Adipocyte (in vitro differentiated cells): ENCODE data around the gene GLIS2.

Experiments used
- DNase-seq: peaks from one replicate; pipeline ENCODE4 v3.0.0-alpha.2; 2015; ENCODE audit warnings: low read depth
- H3K27me3 ChIP-seq: replicated peaks from 2 replicates; pipeline ENCODE4 v1.7.0; 2013; ENCODE audit warnings: mild to moderate bottlenecking, low read length, moderate library complexity; ENCODE audit not compliant: control insufficient read depth, insufficient read depth
- H3K36me3 ChIP-seq: 2 replicates; pipeline ENCODE4 v1.7.0; 2013; ENCODE audit warnings: low read length, mild to moderate bottlenecking, moderate library complexity; ENCODE audit not compliant: control insufficient read depth, insufficient read depth, severe bottlenecking
- H3K4me1 ChIP-seq: 2 replicates; pipeline ENCODE4 v1.7.0; 2013; ENCODE audit warnings: mild to moderate bottlenecking, low read length, moderate library complexity; ENCODE audit not compliant: control insufficient read depth, insufficient read depth
- H3K4me3 ChIP-seq: 2 replicates; pipeline ENCODE4 v1.7.0; 2013; ENCODE audit warnings: mild to moderate bottlenecking, low read length, moderate library complexity
- H3K9ac ChIP-seq: 2 replicates; pipeline ENCODE4 v1.7.0; 2013; ENCODE audit warnings: mild to moderate bottlenecking, low read length, moderate library complexity
- H3K9me3 ChIP-seq: 2 replicates; pipeline ENCODE4 v1.7.0; 2013; ENCODE audit warnings: mild to moderate bottlenecking, low read length, moderate library complexity; ENCODE audit not compliant: control insufficient read depth

Gene GLIS2

DNA sequence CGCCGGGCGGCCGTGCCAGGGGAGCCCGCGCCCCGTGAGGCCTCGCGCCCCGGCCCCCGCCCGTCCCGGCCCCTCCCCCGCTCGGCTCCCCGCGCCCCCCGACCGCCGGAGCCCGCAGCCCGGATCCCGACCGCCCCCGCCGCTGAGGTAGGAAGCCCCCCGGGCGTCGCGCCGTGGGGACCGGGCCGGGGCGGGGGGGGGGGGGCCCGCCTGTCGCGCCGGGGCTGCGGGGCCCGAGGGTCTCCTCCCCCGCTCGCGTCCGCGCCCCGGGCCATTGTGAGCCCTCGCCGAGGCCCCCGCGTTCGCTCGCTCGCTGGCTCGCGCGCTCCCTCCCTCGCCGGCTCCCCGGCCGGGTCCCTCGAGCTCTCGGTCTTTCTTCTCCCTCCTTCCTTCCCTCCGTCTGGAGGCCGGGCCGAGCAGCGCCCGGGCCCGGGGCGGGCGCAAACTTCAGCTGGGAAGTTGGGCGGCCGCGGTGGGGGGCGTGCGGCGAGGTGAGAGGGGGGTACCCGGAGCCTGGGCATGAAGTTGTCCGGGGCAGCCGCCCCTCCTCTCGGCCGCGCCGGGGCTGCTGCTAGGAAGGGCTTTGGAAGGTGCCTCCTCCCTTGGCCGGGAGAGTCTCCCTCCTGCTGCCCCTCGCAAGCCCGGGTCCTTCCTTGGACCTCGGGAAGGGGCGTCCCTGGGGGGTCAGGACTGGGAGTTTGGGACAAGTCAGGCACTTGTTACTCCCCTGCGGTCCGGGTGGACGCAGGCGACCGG lies 419 bp downstream of the GLIS2 start:
- Histone ChIP-seq H3K9me3 (no peaks in the 10 kb centered on the region), H3K27me3 (no peaks in the 10 kb centered on the region), H3K9ac (peak overlapping the region; percentile 86), H3K4me3 (peak overlapping the region; percentile 85), H3K36me3 (no peaks in the 10 kb centered on the region), H3K4me1 (peaks cover 45% of the 10 kb centered on the region)
- peak; percentile 74 for DNase-seq

DNA sequence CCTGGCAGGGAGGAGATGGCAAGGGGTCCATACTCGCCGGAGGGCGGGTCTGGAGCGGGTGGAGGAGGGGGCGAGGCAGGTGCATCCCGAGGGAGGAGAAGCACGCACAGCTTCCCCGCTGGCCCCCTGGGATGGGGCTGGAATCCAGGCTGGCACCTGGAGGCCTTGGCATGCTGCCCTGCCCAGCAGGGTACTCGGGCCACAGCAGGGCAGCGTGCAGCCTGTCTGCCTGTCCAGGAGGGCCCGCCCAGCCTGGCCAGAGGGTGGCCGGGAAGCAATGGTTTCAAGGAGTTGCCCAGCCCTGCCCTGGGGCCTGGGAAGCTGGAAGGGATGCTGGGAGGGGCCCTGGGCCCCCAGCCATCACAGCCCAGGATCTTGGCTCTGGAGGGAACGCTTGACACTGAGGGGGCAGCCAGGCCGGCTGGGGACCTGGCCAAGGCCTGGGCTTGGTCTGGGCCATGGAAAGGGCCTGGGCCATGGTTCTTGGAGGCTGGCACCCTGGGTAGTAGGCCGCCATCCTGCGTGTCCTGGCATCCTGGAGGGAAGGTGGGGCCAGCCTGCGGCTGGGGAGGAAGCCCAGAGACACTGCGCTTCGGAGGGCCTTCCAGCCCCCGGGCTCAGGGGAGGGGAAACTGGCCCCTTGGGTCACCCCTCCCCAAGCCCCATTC lies 1.1 kb downstream of the GLIS2 start:
- Histone ChIP-seq H3K9me3 (no peaks in the 10 kb centered on the region), H3K4me3 (peak overlapping the region; percentile 85), H3K4me1 (peaks cover 45% of the 10 kb centered on the region), H3K27me3 (no peaks in the 10 kb centered on the region), H3K36me3 (no peaks in the 10 kb centered on the region), H3K9ac (peak overlapping the region; percentile 86)
- peak; percentile 82 for DNase-seq

DNA sequence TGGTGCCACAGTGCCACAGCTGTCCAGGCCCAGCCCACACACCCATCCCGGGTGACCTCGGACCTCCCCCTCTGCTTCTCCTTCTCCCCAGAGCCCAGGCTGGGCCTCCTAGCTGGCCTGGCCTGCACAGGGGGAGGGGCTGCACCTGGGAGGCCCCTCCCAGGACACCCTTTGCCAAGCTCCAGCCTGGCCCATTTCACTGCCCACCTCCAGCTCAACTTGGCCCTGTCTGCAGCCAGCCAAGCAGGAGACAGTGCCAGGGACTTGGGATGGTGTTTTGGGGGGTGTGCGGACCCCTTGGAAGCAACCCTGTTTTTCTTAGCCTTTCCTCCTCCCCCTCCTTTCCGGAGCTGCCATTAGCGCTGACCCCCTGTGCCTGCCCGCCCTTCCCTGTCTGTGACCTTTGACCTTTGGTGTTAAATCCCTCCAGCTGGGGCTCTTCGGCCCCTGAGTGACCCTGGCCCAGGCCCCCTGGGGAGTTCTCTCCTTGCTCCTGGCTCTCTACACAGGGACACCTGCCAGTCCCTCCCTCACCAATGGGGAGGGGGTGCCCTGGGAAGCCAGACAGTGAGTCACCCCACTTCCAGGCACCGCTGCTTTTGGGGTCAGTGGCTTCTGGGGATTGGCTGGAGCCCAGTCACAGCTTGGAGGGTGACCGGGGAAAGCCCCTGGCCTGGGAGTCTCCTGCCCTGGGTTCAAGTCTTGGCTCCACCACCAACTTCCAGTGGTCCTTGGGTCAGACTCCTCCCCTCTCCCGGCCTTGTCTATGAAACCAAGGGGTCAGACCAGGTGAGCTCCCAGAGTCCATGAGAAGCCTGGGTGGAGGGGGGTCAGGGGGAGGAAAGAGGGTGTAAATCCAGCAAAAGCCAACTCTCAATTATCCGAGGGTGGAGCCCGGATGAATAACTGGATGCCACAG lies 1.9 kb downstream of the GLIS2 start:
- peak; percentile 63 for DNase-seq
- Histone ChIP-seq H3K4me3 (peak overlapping the region; percentile 85), H3K36me3 (no peaks in the 10 kb centered on the region), H3K4me1 (peaks cover 45% of the 10 kb centered on the region), H3K9ac (peak overlapping the region; percentile 86), H3K27me3 (no peaks in the 10 kb centered on the region), H3K9me3 (no peaks in the 10 kb centered on the region)

DNA sequence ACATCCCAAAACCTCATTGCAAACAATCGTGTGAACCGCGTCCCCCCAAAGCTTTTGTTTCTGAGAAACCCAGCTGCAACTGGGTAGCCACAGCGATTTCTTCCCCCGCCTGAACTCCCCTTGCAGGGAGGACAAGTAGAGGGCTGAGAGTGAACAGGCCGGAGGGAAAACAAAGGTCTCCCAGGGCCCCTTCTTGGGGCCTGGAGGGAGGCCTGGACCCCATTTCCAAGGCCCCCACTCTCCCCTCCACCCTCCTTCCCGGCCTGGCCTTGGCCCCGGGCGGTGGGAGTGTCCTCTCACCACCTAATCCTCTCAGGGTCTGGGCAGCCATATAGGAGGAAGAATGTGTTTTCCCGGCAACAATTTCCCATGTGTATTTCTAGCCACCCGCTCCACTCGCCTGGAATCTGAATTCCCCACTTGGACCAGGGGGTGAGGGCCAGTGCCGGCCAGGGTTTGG lies 2.6 kb downstream of the GLIS2 start:
- Histone ChIP-seq H3K36me3 (no peaks in the 10 kb centered on the region), H3K9ac (peak overlapping the region; percentile 86), H3K4me3 (peak overlapping the region; percentile 85), H3K4me1 (peaks cover 48% of the 10 kb centered on the region), H3K9me3 (no peaks in the 10 kb centered on the region), H3K27me3 (no peaks in the 10 kb centered on the region)
- DNase-seq, result peak; percentile 55

DNA sequence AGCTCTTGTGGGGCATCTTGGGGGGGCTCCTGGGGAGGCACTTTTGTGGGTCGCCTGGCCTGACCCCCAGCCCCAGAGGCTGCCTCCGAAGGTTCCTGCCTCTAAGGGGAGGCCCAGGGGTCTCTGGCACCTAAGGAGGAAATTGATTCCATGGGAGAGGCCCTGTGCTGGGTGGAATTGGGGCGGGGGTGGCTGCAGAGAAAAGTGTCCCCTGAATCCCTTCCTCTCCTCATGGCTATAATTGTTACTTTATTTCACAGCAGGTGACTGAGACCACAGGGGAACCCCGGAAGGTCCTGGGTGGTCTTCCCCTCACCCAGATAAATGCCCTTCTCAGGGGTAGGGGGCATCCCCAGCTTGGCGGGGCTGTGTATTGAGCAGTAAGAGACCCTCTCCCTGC lies 3.1 kb downstream of the GLIS2 start:
- H3K9me3 ChIP-seq, result no peaks in the 10 kb centered on the region
- peak overlapping the region; percentile 86 for H3K9ac ChIP-seq
- no peak overlapping the region for H3K4me3 ChIP-seq
- no peaks in the 10 kb centered on the region for H3K27me3 ChIP-seq
- DNase-seq, result no peak
- H3K36me3 ChIP-seq, result no peaks in the 10 kb centered on the region
- H3K4me1 ChIP-seq, result peaks cover 53% of the 10 kb centered on the region

DNA sequence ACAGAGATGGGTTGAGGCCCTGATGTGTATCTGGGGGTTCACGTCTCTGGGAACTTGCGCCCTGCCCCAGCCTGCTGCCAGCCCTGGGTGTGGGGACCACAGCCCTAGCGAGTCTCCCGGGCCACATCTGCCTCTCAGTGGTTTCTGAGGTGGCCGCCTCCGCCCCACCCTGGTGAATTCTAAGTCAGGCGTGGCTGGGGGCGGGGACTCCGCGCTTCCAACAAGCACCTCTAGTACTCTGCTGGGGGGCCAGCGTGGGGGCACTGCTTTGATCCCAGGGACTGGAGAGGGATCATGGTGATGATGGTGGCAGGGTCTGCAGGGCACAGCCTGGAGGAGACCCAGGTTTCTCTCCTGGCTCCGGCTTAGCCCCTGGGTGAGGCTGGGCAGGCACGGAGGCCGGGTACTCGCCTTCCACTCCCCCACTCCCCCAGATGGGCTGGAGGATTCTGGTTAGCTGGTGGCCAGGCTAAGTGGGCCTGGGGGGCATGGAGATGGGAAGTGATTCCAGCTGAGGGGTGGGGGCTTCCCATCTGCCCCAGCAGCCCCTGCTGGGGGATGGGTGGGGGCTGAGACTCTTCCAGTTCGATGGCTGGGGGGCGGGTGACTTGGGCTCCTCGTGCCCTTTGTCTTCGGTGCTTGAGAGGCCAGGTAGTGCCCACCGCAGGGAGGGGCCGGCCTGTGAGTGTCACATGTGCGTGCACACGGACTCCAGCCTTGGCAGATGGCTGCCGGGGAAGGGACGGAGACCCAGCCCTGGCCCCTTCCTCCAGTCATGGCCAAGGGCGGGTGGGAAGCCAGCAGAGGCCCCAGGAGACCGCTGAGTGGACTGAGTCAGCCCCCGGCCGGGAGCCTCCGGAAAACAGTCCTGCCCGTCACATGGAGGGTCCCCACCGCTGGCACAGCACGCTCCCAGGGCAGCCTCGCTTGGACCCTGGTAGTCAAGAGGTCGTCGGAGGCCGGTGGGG lies 3.9 kb downstream of the GLIS2 start:
- Histone ChIP-seq H3K36me3 (no peaks in the 10 kb centered on the region), H3K4me1 (peaks cover 59% of the 10 kb centered on the region), H3K4me3 (peak overlapping the region; percentile 41), H3K9ac (peak overlapping the region; percentile 62), H3K27me3 (no peaks in the 10 kb centered on the region), H3K9me3 (no peaks in the 10 kb centered on the region)
- DNase-seq, result peak; percentile 50

DNA sequence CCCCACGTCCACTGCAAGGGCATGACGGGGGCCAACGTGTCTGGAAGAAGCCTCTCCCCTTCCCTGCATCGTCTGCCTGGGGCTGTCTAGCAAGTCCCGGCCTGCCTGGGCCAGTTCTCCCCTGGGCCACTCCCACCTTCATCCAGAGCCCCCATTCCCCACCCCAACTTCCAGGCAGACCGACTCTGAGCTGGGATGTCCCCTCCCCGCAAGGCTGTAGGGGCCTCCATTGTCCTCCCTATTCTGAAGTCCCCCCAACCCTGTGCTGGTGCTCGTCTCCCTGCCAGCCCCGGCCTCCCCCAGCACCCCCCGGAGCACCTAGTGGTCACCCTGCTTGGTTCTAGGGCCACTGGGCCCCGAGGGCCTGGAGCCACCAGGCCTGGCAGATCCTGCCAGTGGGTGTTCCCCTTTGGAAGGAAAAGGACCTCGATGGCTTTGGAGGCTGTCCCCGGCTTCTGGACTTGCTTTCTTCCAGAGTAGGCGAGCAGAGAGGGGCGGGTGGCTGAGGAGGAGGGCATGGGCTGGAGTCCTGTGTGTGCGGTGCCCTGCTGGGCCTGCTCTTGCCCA lies 4.8 kb downstream of the GLIS2 start:
- Histone ChIP-seq H3K9me3 (no peaks in the 10 kb centered on the region), H3K9ac (peak overlapping the region; percentile 62), H3K4me1 (peaks cover 57% of the 10 kb centered on the region), H3K36me3 (no peaks in the 10 kb centered on the region), H3K27me3 (no peaks in the 10 kb centered on the region), H3K4me3 (peak overlapping the region; percentile 40)
- DNase-seq, result no peak

DNA sequence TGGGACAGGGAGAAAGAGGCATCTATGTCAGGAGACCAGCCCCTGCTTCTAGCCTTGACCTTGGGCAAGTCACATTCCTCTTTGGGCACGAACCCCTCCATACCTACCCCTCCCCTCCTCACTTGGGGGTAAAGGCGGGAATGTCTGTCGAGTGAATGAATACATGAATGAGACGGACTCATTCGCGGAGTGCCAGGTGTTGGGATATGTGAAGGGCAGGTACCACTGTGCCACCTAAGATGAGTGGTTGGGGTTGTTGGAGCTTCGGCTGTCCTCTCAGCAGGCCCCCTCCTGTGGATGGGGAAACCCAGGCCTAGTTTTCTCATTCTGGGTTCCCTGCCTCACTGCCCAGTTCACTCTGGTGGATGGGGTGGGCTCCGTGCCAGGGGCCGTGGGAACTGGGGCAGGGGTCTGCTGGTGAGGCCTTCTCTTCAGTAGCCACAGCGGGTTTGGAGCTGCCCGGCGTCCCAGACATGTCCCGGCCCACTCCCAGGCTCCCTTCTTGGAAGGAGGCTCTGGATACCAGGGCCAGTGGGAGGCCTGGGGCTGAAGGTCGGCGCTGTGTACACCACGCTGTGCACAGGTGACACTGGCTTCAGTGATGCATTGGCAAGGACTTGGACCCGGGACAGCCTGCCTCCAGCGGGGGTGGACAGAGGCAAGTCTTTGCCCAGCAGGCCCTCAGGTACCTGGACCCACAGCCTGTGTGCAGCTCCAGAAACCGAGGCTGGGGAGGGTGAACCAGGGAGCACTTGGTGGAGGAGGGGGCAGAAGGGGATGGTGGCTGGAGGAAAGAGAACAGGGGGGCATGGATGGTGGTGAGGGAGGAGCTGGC lies 5.6 kb downstream of the GLIS2 start:
- no peak for DNase-seq
- Histone ChIP-seq H3K27me3 (no peaks in the 10 kb centered on the region), H3K9me3 (no peaks in the 10 kb centered on the region), H3K9ac (peak overlapping the region; percentile 62), H3K4me1 (peaks cover 57% of the 10 kb centered on the region), H3K4me3 (no peak overlapping the region), H3K36me3 (no peaks in the 10 kb centered on the region)

DNA sequence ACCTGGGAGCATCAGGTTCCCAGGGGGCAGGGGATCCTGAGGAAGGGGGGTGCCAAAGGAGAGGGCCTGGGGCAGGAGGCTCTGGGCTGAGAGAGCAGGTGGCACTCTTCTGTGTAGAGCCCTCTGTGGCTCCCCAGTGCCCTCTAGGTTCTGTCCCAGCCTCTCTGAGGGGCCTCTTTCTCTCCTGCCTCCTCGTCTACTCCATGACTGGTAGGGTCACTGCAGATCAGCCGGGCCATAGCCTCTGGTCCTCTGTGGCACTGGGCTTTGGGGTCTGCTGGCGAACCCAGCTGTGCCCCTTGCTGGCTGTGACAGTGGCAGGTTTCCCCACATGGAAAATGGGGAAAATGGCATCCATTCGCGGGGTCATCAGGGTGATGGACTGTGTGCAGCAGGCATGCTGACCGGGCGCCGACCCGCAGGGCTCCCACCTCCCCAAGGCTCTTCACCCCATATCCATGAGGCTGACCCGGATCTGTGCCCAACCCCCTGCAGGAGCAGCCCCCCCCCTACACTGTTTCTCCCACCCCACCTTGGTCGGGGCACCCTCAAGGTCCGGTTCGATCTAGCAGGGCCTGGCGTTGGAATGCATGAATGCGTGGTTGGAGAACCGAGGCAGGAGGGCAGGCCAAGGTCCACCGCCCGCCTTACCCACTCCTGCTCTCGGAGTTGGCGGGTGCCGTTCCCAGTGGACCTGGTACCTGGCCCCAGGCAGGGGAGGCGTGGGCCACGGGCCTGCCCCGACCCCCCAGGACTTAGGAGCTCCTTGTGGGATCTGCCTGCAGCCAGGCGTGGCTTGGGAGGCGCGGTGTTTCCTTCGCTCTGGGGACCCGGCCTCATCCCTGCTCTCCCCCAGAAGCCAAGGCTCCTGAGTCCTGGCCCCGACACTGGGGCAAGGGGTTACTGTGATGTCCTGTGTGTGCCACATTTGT lies 6.5 kb downstream of the GLIS2 start:
- Histone ChIP-seq H3K9ac (no peak overlapping the region), H3K9me3 (no peaks in the 10 kb centered on the region), H3K27me3 (no peaks in the 10 kb centered on the region), H3K4me1 (peaks cover 53% of the 10 kb centered on the region), H3K4me3 (no peak overlapping the region), H3K36me3 (no peaks in the 10 kb centered on the region)
- no peak for DNase-seq
